GM18870 (cell line): ENCODE results near the gene PCSK6.

Source experiments
- ATAC-seq: cut with Tn5 transposase; IDR thresholded peaks from one replicate; pipeline ENCODE4 v1.9.1; 2021; ENCODE audit warnings: moderate library complexity; ENCODE audit not compliant: unreplicated experiment

Gene PCSK6

DNA sequence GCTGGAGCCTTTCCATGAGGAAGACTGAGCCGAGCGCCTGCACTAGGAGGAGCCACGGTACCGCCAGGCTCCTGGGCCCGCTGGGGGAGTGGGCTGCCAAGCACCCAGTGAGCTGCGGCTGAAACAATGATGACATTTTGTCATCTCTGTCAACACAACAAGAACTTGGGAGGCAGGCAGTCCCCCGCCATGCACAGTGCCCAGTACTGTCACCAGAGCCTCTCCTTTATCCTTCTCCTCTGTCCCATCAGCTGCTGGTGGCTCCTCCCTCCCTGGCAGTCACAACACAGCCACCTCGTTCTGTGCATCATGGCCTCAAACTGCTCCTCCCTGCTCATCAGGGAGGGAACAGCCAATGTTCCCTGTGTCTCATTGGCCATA is 34.0 kb upstream of the PCSK6 start:
- no peak for ATAC-seq

DNA sequence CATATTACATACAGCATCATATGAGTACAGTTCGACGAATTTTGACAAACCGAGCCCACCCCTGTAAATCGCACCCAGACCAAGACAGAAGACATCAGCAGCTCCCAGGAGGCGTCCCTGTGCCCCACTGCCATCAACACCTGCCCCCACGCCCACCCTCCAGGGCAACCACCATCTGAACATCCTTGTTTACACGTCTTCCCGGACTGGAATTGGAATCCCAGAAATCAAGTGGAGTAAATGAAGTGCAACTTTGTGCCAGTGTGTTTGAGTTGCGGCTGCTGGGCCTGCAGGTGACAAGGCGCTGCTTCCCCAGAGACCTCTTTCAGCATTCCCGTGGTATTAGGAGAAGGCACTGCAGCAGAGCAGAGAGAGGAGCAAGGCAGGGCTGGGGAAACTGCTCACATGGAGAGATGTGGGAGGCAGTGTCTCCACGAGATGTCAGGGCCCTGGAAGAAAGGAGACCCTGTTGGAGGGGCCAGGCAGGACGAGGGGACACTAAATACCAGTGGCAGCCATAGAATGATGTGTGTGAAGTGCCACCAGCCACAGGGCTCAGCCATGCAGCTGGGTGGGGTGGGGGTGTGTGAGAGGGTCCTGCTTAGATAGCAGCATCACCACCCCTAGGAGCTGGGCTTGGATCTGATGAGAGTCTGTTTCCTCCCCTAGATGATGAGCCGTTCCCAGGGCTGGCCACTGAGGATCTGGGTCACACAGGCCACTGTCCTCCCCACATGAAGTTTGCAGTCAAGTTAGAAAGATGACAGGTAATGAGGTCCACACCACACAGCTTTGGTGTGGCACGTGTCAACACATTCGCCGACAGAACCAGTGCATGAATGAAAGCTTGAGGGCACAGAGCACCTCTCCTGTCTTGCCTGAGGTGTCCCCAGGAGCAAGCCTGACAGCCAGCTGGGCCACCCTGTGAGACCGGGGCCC is 33.4 kb upstream of the PCSK6 start:
- no peak for ATAC-seq

DNA sequence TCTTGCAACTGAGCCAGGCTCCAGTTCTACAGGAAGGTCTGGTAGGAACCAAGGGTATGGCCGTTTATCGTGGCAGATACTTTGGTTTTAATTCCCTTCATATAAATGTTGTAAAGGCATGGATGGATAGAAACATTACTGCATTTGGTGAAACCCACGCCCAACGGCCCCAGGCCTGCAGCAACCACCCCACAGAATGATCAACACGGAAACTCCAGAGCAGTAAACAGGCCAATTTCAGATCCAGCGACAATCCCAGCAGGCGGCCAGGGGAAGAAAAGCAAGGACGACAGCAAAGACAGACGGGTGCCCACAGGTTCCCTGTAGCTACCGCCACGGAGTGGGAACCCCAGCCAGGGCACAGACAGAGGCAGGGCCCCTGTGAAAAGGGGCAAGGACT is 32.6 kb upstream of the PCSK6 start:
- ATAC-seq: no peak

- no peak for ATAC-seq
Measured at GRCh38 chr15:101521591-101521990, 32.1 kb upstream of the PCSK6 start.

DNA sequence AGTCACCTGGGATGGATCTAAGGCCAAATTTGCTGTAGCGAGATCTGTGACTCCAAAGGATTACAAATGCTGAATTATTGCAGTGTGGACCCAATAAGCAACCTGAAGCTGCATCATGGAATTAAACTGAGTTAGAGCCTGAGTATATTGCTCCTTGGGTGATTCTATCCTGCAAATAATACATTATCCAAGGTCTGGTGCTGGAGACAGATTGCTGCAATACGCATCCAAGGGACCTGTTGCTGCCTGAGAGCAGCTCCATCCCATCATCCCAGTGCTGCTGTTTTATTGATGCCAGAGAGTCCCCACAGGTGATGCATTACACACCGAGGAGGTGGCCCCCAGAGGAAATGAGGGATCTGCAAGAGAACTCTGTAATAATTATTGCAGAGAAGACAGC is 31.6 kb upstream of the PCSK6 start:
- no peak for ATAC-seq

- no peak for ATAC-seq
Measured at GRCh38 chr15:101520395-101520794, 30.9 kb upstream of the PCSK6 start.

GRCh38 chr15:101517504-101517903 is 28.0 kb upstream of the PCSK6 start:
- ATAC-seq: no peak

DNA sequence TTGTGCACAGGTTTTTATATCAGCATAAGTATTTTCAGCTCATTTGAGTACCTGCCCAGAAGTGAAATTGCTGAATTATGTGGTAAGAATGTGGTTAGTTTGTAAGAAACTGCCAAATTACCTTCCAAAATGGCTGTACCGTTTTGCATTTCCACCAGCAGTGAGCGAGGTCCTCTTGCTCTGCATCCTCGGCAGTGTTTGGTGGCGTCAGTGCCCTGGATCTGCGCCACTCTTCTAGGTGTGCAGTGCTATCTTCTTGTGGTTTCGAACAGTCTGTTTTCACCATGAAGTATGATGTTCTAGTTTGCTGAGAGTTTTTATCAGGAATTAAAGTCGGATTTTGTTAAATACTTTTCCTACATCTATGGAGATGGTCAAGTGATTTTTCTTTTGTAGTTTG is 24.8 kb upstream of the PCSK6 start:
- no peak for ATAC-seq

DNA sequence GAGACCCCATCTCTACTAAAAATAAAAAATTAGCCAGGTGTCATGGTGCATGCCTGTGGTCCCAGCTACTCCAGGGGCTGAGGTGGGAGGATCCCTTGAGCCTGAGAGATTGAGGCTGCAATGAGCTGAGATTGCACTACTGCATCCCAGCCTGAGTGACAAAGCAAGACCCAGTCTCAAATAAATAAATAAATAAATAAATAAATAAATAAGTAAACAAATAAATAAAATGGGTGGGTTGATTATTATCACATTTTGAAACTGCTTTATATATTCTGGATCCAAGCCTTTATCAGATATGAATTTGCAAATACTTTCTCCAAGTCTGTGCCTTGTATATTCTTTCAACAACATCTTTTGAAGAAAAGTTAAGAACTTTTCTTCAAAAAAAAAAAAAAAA is 22.2 kb upstream of the PCSK6 start:
- ATAC-seq: no peak

DNA sequence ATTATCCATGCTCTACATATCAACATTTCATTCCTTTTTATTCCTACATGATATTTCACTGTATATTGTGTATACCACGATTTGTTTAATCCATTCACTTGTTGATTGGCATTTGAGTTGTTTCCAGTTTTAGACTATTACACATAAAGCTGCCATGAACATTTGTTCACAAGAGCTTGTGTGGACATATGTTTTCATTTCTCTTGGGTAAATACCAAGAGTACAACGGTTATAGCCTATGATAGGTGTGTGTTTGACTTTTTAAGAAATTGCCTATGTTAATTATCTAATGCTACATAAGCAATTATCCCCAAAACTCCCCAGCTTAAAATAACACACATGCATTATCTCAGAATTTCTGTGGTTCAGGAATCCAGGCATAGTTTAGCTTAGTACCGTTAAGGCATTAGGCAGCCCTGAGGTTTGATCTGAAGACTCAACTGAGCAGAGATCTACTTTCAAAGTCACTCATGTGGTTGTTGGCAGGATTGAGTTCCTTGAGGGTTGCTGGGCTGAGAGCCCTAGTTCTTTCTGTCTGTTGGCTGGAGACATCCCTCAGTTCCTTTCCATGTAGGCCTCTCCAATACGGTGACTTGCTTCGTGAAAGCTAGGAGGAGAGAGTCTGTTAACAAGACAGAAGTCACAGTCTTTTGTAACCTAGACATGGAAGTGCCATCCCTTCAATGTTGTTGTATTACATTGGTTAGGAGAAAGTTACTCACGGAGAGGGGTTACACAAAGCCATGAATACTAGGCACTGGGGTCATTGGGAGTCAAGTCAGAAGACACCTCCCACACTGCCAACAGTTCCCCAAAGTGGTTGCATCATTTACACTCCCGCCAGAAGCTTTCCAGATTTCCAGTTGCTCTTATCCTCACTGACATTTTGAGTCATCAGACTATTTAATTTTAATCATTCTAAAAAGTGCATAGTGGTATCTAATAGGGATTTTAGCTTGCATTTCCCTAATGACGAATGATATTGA is 21.0 kb upstream of the PCSK6 start:
- no peak for ATAC-seq

GRCh38 chr15:101509279-101509678 is 19.8 kb upstream of the PCSK6 start:
- ATAC-seq: no peak

DNA sequence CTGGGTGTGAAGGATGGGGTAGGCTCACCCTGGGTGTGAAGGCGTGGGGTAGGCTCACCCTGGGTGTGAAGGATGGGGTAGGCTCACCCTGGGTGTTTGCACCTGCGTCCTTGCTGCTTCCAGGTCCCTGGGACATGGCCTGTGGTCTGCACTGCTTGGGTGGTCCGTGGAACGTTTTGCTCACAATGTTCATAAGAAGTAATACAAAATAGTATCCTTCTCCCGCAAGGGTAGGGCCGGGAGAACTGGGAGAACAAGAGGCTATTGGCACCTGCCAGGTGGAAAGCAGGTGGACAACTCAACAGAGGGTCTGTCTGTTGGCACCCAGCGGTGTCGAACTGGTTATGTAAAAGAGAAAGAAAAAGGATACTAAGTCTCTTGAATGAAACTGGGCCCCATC is 17.0 kb upstream of the PCSK6 start:
- no peak for ATAC-seq

DNA sequence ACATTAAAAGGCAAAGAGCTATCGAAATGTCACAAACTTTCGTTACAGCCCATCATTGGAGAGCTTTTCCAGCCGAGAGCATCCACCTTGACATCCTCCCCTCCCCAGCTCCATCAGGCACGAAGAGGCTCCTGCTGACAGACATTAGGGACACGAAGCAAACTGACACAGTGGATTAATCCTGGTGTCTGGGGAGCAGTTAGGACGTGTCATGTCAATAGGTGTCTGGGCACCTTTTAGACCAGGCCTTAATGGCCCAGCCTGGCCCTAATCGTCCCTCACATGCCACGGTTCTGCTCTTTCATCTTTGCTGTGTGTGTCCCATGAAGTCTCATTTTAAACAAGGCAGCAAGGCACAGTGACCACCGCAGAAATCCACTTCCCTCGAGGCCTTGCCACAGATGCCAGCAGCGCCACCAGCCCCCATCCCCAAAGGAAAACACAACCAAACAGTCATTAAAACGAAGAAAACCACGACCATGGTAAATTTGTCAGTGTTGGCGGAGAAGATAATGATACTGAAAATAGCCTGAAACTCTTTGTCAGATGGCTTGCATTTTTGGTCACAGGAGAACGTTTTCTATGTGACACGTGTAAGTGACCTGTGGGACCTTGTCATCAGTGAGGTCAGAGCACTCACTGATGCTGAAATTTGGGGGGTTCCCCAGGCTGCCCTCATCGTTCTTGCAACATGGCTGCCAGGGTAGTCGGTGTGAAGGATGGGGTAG is 16.3 kb upstream of the PCSK6 start:
- no peak for ATAC-seq

GRCh38 chr15:101504866-101505609 is 15.5 kb upstream of the PCSK6 start:
- no peak for ATAC-seq

DNA sequence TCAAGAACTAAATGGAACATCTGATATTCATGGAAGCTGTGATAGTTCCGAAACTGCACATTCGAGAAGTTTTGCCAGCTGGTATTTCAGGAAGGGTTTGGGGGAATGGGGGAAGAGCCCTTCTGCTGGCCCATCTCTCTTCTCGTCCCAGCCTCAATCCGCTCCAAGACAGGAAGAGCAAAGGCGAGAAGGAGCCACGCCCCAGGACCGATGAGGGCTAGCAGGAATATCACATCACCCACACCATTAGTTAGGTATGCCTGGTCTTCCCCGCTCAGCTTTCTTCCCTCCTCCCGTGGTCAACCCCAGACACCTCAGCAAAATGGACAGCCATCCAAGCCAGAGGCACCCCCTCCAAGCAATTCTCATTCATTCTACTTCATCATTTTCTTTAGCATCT is 14.9 kb upstream of the PCSK6 start:
- no peak for ATAC-seq

GRCh38 chr15:101503296-101503599 is 13.7 kb upstream of the PCSK6 start:
- no peak for ATAC-seq

- no peak for ATAC-seq
Measured at GRCh38 chr15:101502572-101503295, 13.2 kb upstream of the PCSK6 start.

GRCh38 chr15:101501703-101502373 is 12.3 kb upstream of the PCSK6 start:
- ATAC-seq: no peak

DNA sequence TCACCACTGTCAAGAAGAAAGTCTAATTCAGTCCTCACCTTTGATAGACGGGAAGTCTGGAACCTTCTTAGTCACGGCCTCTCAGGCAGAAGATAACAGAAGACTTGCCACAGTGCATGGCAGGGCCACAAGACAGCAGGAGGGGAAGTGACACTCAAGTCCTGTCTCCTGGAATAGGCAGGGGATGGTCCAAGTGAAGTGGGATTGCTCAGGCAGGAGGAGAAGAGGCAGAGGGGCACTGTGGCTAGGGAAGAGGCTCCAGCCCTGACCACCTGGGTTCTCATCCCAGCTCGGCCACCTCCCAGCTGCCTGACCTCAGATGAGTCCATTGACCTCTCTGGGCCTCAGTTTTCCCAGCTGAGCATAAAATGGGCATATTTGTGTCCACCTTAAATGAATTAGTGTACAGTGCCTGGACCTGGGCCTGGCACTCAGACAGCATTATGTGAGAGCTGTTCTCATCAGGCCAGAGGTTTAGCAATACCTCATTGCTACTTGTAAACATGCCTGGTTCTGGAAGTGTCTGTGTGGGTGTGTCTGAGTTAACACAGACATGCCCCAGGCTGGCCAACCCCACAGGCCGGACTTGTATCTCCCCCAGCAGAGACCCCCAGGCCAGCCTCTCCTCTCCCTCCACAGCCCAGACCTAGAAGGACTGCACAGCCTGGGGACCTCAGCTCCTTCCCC is 11.5 kb upstream of the PCSK6 start:
- ATAC-seq: no peak
